Non-pigmented ciliary epithelial cell (primary cell): ENCODE results near the gene CNIH1.

ENCODE experiments used
- DNase-seq: peaks from one replicate; pipeline ENCODE4 v3.0.0-alpha.2; 2010; ENCODE audit warnings: low read depth

Gene CNIH1

GRCh38 chr14:54440873-54441868 is at the start of gene CNIH1:
Gene CNIH1, minus strand, starts transcription at chr14:54441374. Its CDS starts 47 bp downstream, at chr14:54441327.
- no peak for DNase-seq

DNA sequence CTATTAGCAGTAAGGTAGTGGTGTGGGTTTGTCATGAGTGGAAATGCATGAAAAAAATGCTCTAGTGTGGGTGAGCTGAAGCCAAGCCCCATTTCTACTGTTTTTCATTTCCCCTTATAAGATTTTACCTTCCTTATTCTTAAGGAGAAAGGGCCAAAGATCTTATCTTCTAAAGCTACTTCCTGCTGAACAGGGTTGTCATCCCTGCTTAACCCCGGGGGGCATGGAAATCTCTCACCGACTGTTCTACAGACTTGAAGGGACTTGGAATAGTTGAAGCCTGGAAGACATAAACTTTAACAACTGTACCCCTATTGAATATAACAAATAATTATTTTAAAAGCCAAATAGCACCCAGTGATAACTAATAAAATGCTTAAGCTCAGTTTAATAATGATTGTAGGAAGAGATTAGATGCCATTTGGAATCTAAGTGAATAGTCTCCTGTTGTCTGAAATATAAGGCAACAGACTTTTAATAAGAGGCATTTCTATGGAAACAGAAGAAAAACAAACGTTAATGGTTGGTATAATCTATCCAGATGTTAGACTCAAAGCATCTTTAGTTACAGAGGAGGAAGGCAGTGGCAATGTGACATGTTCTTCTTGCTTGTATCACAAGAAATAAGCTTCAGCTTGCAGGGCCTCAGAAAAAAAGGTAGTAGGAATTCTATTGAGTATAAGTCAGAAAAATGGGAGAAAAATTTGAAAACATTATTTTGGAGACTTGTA is 49.4 kb upstream of the CNIH1 start:
- no peak for DNase-seq

GRCh38 chr14:54489731-54490444 is 48.7 kb upstream of the CNIH1 start:
- no peak for DNase-seq

GRCh38 chr14:54489318-54489683 is 48.1 kb upstream of the CNIH1 start:
- DNase-seq, result no peak

GRCh38 chr14:54488646-54489317 is 47.6 kb upstream of the CNIH1 start, which contains the start of gene GMFB:
Gene GMFB, minus strand, starts transcription at chr14:54488980. Its CDS starts 53 bp downstream, at chr14:54488927.
- DNase-seq, result peak; percentile 49

DNA sequence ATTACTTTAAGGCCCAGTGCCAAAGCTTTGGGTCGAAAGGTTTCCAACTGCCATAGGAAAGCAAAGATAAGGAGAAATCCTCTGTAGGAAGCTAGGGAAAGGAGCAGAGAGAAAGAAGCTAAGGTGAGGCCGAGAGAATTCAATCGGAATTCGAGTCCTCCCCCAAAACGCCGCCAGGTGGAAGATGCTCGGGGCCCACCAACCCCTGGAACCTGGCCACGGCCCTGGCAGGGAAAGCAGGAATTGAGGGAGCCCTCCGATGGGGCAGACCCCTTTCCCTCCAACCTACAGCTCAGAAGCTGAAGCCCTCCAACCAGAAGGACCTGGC is 47.1 kb upstream of the CNIH1 start:
- DNase-seq, result no peak

DNA sequence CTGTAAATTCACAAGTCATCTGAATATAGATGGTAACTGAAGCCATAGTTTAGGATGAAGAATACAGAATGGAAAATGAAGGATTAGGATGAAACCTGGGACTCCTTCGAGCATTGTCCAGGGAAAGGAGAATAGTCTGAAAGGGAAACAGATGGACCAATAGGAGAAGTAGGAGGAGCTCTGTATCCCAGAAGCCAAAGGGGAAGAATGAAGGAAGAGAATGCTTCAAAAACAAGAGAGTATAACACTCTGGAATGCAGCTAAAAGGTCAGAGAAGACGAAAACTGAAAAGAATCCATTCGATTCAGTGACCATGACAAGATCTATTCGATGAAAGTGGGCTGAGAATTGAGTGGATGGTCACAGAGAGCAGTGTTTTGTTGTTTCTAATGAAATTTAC is 46.6 kb upstream of the CNIH1 start:
- DNase-seq, result no peak

- no peak for DNase-seq
These were observed 45.5 kb upstream of the CNIH1 start for GRCh38 chr14:54486685-54487084.

GRCh38 chr14:54483846-54484245 is 42.7 kb upstream of the CNIH1 start:
- DNase-seq, result no peak

GRCh38 chr14:54483073-54483745 is 42.0 kb upstream of the CNIH1 start:
- no peak for DNase-seq

- no peak for DNase-seq
These were observed 40.5 kb upstream of the CNIH1 start for GRCh38 chr14:54481695-54482094.

DNA sequence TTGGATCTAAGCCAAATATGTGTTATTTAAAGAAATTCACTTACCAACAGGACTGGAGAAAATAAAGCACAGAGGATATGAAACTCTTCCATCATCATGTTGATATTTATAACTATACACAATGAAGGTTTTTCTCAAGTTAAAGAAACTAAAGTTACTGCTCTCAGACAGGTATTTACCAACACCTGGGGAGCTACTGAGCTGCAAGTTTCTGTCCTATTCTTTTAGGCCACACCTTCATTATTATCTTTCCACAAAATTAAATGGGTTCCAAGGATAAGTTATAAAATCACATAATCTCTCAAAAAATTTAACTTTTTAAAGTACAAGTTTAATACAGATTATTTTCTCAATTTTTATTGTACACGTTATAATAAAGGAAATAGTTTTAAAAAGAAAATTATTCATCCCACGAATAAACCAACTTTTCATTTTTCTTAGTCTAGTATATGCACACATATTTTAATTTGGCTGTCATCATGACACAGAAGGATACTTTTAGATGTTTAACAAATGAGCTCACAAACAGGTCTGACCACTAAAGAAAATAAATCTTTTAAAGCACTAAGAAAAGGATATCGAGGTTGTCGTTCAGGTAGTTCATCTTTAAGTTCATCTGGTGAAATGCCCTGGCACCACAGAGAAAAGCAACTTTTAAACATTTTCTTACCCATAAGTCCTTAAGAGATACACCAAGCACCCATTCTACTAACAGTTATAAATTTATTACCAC is 39.8 kb upstream of the CNIH1 start:
- DNase-seq, result no peak

DNA sequence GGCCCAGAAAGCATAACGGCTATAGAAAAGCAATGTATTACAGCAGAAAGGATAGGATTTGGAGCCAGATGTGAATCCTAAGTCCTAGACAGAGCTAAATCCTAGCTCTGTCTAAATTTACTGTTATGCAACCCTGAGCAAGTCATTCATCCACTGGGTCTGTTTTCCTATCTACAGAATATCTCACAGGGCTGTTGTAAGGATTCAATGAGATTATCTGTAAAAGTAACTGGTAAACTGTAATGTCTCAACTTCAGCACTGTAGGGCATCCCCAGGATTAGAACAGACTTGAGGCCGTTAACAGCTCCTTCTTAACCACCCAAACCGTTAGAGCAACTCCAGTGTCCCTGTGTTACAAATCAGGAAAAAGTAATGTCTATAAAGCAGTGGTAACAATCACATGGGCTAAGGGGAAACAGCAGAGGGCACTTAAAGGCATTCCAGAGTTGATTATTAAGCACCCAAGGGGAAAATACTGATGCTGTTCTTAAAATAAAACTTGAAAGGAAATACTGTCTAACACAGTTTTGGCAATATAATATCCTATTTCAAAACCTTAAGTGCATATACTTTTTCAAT is 37.6 kb upstream of the CNIH1 start:
- no peak for DNase-seq

DNA sequence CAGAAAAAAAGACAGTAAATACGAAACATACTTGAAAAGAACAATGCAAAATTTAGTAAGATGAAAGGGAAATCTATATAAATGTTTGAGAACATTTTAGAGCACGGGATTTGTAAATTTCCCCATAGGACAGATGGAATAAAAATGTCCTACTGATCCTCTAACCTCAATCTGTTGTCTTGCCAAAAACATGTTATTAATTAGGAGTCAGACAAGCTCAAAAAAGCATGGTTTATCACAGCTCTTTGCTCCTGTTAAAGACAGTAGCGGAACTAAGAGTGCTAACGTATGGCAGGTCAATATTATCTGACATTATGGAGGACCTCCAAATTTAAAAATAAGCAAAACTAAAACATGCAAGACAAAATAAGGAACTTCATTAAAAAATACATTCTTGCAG is 34.7 kb upstream of the CNIH1 start:
- DNase-seq, result no peak

GRCh38 chr14:54475187-54475899 is 34.2 kb upstream of the CNIH1 start:
- no peak for DNase-seq

- no peak for DNase-seq
These were observed 33.1 kb upstream of the CNIH1 start for GRCh38 chr14:54474232-54474793.

DNA sequence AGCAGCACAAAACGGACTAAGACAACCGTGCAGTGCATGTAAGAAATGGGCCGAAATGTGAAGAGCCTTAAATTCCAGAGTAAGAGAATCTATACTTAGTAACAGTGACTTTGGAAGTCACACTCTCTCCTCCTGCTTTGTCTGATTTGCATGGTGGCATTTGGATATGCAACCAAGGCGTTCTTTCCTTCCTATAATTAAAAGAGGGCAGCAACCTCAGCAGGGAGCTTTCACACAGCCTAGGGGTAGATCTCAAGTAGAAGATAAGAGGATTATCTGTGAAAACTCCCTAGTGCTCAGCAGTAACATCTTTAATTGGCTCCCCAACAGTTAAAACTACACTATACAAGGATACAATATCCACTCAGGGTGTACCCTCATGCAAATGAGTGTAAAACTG is 31.1 kb upstream of the CNIH1 start:
- no peak for DNase-seq

DNA sequence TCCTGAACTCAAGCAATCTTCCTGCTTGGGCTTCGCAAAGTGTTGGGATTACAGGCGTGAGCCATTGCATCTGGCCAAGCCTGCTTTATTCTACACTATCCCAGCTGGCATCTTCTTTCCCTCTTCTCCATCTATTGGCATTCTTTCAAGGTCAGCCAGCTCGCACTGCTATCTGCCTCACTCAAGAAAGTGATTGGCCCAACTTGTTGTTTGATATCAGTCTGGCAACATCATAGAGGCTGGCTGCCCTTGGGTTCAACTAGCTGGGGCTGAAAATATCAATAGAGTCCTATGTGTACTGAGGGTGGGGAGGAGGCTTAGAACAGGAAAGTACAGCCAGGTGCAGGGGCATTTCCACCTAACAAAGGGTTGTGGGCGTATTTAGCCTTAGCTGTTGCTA is 30.5 kb upstream of the CNIH1 start:
- no peak for DNase-seq

DNA sequence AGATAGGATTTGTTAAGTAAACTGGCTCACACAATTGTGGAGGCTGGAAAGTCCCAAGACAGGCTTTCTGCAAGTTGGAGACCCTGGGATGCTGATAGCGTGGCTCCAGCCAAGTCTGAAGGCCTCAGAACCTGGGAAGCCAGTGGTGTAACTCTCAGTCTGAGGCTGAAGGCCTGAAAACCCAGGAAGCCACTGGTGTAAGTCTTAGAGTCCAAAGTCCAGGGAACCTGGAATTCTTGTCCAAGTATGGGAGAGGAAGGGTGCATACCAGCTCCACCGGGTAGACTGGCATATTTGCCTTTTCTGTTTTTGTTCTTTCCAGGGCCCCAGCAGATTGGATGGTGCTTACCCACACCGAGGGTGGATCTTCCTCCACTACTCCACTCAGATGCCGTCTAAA is 29.5 kb upstream of the CNIH1 start:
- no peak for DNase-seq
